ENCODE data around the gene SLC25A38.
"Not testable (repeated sequence)": the region's sequence is repeated elsewhere in the genome, so short reads cannot be mapped to it uniquely, and the experiment has no call there.

Gene SLC25A38, protein sequence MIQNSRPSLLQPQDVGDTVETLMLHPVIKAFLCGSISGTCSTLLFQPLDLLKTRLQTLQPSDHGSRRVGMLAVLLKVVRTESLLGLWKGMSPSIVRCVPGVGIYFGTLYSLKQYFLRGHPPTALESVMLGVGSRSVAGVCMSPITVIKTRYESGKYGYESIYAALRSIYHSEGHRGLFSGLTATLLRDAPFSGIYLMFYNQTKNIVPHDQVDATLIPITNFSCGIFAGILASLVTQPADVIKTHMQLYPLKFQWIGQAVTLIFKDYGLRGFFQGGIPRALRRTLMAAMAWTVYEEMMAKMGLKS

DNA sequence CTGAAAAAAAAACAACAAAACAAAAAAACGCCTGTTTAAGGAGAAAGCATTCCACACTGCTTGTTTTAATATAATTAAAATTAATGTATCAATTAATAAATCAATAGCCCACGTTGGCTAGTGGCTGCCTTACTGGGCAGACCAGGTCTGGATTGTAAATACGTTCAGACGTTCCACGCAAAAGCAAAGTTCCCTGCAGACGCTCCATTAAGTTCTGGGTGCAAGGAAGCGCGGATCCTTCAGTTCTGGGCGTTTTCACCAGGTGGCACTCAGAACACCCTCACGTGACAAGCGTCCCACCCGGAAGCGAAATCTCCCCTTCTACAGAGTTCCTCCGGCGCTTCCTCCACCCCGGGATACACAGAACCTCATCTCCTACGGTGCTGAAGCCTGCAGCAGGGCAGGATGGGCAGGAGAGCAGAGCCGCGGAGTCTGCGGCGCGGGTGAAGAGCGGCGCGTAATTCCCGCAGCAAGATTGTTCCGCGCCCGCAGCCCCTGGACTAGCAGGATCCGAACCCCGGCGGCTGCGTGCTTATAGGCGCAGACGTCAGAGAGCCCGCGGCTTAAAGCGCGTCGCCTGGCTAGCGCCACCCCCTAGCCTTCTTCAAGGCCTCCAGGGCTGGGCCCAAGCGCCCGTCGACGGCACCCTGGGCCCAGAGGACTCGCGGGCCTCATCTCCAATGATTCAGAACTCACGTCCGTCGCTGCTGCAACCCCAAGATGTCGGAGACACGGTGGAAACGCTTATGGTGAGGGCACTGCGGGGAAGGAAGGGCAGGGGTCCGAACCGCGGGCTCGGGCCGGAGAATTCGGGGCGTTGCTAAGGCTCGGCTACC lies at the start of gene SLC25A38:
TSS of gene SLC25A38 (plus strand) at position 326 of the 836 bp plus-strand sequence. CDS start at position 681, 355 bp downstream.
- DNase-seq (ENCODE audit: low read depth), result peak; percentile 71

DNA sequence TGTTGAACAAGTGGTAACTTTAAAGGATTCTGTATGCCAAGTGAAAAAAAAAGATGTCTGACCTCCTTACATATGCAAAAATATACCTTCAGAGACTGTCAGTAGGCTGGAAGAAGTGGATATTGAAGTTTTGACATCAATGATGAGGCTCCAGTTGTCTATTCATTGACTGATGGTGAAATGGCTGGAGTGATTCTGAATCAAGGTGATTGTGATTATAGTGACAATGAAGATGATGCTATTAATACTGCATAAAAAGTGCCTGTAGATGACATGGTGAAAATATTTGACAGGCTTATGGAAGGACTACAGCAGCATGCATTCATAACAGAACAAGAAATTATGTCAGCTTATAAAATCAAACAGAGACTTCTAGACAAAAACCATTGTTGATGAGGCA lies 49.6 kb upstream of the SLC25A38 start:
- no peak for DNase-seq (ENCODE audit: low read depth)

DNA sequence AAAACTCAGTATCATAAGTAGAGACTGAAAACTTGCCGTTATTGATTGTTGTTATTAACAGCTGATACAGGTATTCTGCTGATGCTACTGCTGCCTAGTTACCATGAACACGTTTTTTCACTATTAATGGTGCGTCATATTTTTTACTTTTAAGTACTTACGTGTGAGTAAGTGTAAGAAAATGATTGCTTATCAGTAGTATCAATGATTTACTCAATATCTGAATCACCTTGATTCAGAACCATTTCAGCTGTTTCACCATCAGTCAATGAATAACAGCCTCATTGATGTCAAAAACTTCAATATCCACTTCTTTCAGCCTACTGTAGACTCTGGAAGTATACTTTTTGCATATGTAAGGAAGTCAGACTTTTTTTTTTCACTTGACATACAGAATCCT lies 49.0 kb upstream of the SLC25A38 start:
- no peak for DNase-seq (ENCODE audit: low read depth)

DNA sequence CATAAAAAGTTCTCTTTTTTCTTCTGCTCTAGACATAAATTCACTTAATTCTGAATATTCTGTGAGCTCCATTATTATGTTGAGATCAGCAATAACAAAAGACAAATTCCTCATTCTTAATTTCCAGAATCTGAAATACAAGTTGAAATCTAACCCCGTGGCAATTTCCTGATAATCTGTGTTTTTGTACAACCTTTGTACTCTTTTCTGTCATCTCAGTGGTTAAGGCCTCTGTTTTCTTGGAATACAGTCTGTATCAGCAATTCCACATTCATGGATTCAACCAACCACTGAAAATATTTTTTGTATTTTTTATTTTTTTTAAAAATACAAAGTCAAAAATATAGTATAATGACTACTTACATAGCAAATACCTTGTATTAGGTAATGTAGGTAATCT lies 45.0 kb upstream of the SLC25A38 start:
- no peak for DNase-seq (ENCODE audit: low read depth)

DNA sequence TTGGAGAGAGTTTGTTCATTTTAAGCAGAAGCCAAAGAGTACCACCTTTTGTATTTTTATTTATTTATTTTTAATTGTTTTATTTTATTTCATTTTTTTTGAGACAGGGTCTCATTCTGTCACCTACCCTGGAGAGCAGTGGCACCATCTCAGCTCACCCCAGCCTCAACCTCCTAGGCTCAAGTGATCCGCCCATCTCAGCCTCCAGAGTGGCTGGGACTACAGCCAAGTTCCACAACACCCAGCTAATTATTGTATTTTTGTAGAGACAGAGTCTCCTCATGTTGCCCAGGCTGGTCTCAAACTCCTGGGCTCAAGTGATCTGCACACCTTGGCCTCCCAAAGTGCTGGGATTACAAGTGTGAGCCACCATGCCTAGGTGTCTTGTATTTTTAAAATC lies 44.1 kb upstream of the SLC25A38 start:
- no peak for DNase-seq (ENCODE audit: low read depth)

DNA sequence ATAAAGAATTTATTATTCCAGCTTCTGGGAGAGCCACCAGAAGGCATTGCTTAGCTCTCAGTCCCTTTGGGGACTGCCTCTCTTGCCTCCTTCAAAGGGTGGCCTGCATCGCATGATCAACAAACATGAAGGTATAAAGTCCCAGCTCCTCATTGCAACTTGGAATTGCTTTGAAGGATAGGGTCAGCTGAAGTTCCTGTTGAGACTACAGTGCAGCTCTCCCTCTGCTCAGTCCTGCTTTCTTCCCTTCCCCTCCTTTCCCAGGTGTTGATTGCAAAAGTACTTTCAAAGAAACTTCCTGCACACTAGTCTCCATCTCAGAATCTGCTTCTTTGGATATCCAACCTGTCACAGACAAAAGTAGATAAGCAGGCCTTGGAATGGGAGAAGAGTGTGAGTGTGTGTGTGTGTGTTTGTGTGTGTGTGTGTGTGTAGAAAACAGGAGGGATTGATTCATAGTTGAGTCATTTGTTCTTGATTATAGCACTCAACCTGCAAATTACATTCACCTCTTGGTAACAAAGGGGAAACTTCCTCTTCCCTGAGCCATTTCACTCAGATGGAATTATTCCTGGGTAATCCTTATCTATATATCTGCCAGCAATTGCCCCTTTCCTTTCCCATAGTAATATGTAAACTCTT lies 40.0 kb upstream of the SLC25A38 start:
- no peak for DNase-seq (ENCODE audit: low read depth)

DNA sequence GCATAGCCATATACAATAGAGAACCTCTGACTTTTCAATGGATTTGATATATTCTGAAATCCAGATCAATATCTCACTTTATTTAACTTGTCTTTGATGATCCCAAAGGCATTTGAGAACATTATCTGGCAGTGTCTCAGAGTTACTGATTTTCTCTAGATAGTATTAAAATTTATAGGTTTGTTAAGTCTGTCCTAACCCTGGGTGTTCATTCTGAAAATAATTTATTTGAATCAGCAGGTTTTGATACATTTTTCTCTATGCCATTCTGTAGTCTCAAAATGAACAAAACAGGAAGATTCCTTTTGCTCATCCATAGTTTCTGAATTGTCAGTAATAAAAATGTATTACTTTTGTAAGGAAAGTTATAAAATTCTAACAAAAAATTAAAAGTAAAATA lies 39.4 kb upstream of the SLC25A38 start:
- DNase-seq (ENCODE audit: low read depth), result no peak

DNA sequence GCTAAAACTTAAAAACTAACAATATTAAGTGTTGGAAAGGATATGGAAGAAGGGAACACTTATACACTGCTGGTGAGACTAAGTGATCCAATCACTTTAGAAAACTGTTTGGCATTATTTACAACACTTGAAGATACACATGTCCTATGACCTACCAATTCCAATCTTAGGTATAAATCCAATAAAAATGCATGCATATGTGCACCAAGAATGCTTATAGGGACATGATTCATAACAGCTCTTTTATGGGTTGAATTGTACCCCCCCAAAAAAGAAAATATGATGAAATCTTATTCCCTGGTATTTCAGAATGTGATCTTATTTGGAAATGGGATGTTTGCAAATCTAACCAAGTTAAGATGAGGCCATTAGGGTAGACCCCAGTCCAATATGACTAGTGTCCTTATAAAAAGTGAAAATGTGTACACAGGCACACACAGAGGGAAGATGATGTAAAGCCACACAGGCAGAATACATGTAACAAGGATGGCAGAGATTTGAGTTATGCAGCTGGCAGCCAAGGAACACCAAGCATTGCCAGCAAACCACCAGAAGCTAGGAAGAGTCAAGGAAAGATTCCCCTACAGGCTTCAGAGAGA lies 38.3 kb upstream of the SLC25A38 start:
- DNase-seq (ENCODE audit: low read depth), result no peak

DNA sequence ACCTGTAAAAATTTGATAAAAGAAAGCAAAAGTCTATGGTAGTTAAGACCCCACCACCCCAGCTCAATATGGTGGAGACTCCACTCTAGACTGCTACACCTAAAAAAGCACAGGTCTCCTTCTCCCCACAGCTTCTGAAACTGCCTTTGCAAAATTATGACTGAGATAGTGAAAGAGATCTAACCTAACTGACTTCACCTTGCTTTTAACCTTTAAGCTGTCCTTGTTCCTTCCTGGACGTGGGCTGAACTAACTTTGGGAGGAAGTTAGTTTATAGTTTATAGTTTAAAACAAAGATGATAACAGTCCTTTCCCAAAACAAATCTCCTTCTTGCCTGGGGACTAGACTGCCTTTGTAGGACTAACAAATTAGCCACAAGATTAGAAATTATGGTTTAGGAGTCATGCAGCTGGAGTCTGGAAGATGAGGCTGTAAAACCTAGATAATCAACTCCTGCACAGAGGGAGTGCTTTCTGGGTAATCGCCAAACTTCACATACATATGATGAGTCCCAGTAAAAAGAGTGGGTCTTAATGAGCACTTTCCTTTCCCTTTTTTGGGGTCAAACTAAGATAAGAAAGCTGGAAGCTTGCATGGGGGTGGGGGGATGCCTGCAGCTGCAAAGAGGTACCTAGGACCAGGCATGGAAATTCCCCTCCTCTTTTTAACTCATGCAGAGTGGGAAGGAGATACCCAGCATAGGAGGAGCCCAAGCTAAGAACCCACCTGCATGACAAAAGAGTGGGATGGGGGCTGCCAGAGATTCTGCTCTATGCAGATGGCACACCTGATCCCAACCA lies 36.2 kb upstream of the SLC25A38 start:
- DNase-seq (ENCODE audit: low read depth), result no peak

DNA sequence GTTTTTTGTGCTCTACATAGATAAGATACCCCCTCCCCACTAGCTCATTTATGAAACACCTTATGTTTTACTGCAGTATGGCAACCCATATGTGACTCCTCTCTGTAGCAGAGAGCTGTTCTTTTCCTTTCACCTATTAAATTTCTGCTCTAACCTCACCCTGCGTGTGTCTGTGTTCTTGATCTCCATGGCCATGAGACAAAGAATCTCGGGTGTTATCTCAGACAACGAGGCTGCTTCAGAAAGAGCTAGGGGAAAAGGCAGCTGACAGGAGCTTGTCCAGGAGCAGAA lies 35.6 kb upstream of the SLC25A38 start:
- DNase-seq (ENCODE audit: low read depth), result no peak

DNA sequence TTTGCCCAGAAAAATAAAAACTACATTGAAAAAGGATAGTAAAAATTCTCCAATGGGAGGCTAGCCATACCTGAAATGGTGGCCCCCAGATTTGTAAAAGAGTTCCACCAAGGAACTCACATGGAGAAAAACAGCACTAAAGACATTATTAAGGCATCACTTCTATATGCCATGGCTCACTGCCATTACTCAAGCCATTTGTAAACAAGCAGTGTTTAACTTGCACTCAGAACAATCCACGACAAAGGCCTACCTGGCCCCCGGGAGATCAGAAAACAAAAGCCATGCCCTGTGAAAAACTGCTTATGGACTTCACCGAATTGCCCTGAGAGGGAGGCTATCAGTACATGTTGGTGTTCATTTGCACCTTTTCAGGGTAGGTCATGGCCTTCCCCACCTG lies 34.1 kb upstream of the SLC25A38 start:
- DNase-seq (ENCODE audit: low read depth), result no peak

DNA sequence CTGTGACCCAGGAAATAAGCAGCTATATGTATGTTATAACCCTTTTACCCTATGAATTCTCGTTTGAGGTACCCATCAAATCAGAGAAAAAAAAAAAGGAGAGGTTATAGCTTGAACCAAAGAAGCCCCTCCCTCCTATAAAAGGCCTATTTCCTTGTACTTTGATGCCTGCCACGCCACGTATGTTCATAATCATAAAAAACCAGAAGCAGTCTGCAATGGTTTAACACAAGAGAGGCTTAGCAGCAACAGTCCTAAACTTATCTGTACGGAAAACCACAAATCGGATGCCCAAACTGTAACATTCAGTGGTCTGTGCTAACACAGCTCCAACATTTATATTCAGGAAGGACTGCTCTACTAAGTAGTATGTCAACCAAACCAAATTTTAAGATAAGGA lies 32.5 kb upstream of the SLC25A38 start:
- no peak for DNase-seq (ENCODE audit: low read depth)

DNA sequence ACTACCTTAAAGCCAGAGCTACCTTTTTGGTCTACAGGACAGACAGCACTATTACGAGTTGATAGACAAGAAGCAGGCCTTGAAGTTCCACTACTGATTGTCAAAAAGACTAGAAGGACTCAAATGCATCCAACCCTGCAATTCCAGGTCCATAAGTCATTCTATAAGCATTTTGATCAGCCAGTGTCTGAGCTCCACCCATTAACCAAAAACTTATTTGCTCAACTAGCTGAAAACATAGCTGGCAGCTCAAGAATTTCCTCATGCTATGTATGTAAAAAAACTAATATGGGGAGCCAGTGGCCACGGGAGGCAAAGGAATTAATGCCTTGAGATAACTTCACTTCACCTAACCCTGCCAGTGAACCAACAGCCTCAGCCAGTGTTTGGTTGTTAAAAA lies 32.0 kb upstream of the SLC25A38 start:
- not testable (repeated sequence) for DNase-seq (ENCODE audit: low read depth)

DNA sequence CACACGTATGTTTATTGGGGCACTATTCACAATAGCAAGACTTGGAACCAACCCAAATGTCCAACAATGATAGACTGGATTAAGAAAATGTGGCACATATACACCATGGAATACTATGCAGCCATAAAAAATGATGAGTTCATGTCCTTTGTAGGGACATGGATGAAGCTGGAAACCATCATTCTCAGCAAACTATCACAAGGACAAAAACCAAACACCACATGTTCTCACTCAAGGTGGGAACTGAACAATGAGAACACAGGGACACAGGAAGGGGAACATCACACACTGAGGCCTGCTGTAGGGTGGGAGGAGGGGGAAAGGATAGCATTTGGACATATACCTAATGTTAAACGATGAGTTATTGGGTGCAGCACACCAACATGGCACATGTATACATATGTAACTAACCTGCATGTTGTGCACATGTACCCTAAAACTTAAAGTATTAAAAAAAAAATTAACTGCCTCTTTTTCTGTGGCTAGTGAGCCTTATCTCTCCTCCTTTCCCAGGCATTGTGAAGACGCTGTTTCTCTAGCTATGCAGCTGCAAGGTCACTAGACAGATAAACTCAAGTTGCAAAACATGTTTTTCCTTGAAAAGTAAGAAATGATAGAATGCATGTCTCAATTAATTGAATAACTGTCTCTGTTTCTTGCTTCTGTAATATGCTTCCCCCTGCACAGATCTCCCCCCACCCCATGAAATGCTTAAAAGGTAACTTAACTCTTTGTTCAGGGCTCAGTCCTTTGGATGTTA lies 29.8 kb upstream of the SLC25A38 start:
- not testable (repeated sequence) for DNase-seq (ENCODE audit: low read depth)

DNA sequence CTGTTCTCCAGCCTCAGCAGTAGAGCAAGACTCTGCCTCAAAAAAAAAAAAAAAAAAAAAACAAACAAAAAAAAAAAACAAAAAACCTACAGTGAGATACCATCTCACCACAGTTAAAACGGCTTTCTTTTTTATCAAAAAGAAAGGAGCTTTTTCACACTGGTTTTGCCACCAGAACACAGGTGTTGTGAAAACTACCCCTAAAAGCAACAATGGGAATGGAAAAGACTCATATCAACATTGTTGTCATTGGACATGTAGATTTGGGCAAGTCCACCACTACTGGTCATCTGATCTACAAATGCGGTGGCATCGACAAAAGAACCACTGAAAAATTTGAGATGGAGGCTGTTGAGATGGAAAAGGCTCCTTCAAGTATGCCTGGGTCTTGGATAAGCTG lies 24.8 kb upstream of the SLC25A38 start:
- no peak for DNase-seq (ENCODE audit: low read depth)

DNA sequence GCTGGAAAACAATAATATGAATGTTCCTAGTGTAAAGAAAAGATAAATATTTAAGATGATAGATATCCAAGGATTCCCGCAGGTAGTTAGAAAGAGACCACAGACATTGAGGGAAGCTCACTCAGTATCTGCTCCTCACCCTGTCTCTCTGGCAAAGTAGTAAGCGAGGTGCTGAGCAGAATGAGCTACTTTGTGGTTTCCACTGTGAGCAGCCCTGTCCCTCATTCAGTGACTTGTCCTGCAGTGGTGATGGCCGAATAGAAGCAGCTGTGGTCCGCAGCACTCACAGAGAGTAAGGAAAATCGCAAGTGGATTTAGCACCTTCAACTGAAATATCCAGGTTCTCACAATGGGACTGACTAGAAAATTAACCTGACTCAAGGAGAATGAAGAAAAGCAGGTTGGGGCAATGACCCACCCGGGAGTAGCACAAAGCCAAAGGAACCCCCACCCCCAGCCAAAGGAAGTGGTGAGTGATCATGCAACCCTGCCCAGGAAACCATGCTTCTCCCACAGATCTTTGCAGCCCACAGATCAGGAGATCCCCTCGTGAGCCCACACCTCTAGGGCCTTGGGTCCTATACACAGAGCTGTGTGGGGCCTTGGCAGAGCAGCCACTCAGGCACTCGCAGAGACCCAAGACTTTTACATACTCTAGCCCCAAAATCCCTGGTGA lies 21.8 kb upstream of the SLC25A38 start:
- peak; percentile 55 for DNase-seq (ENCODE audit: low read depth)

DNA sequence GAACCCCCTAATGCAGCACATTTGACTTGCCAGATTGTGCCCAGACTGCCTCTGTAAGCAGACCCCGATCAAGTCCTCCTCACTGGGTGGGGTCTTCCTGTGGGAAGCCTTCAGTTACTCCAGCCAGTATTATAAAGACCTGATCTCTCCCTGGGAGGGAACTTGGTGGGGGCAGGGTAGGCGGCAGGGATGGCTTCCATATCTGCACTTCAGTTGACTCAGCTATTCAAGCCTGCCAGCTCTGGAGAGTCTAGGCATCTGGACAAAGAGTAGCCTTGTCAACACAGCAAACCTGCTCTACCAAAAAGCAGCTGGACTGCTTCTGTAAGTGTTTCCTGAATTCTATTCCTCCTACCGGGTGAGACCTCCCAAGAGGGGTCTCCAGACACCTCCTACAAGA lies 21.0 kb upstream of the SLC25A38 start:
- no peak for DNase-seq (ENCODE audit: low read depth)

DNA sequence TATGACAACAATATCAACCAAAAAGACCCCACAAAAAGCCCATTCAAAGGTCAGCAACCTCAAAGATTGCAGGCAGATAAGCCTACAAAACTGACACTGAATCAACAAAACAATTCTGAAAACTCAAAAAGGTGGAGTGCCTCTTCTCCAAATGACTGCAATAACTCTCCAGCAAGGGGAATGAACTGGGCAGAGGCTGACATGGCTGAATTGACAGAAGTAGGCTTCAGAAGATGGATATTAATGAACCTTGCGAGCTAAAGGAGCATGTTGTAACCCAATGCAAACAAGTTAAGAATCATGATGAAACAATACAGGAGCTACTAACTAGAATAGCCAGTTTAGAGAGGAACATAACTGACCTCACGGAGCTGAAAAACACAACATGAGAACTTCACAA lies 20.4 kb upstream of the SLC25A38 start:
- DNase-seq (ENCODE audit: low read depth), result no peak

DNA sequence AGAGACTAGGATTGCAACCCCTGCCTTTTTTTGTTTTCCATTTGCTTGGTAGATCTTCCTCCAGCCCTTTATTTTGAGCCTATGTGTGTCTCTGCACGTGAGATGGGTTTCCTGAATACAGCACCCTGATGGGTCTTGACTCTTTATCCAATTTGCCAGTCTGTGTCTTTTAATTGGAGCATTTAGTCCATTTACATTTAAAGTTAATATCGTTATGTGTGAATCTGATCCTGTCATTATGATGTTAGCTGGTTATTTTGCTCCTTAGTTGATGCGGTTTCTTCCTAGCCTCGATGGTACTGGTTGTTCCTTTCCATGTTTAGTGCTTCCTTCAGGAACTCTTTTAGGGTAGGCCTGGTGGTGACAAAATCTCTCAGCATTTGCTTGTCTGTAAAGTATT lies 12.7 kb upstream of the SLC25A38 start:
- DNase-seq (ENCODE audit: low read depth), result not testable (repeated sequence)

DNA sequence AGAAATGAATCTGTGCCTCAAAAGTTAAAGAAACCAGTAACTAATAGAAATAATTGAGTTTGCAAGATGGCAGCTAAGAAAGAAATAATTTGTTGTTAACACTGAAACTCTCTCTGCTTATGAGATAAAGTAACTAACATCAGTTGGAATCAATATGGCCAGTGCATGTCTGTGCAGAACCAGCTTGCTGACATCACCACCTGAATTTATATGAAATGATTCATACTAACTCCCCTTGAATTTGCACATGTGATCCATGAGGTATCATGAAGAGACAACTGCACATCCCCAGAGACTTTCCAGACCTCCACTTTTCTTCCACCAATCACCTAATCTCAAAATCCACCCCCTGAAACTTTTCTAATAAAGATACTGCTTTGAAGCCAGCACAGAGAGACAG lies 10.3 kb upstream of the SLC25A38 start:
- DNase-seq (ENCODE audit: low read depth), result no peak
